Measurements from ENCODE around the gene ANO10.
"Not testable (repeated sequence)": the region's sequence is repeated elsewhere in the genome, so short reads cannot be mapped to it uniquely, and the experiment has no call there.

ANO10 gene

DNA sequence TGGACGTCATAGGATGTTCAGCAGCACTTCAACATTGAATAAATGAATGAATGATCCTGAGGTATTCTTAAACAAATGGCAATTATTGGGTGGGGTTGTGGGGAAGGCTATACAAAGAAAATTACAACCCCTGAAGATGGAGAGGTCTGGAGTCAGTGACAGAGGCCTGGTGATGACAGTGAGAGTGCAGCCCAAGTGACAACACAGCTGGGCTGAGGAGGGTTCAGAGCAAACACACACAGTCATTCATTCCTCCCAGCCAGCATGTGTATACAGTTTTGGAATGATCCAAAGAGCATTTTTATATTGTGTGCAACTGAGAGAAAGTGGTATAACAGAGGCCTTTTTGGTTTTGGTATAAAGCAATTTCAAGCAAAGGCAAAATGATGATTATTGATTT, 148.1 kb downstream of the ANO10 start:
- no peak for DNase-seq (ENCODE audit: low spot score)

DNA sequence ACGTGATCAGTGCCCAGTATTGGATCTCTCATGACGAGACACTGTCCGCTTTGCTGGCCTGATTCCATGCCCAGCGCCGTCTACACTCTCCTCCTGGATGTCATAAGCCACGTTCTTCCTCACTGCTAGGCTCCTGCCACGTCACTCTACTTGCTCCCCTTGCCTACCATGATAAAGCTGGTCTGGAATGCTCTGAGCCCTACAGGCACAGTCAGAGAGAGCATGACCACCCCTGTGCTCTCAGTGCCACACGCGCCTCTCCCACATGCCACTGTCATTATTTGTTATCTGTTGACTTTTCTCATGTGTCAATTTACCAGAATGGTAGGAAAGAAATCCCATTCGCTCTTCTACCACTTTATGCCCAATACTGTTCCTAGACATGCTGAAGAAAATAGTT, 148.6 kb downstream of the ANO10 start:
- no peak for DNase-seq (ENCODE audit: low spot score)

GRCh38 chr3:43468133-43468532, 153.7 kb downstream of the ANO10 start:
- no peak for DNase-seq (ENCODE audit: low spot score)

GRCh38 chr3:43465109-43465508, 156.7 kb downstream of the ANO10 start:
- no peak for DNase-seq (ENCODE audit: low spot score)

- not testable (repeated sequence) for DNase-seq (ENCODE audit: low spot score)
Observed at GRCh38 chr3:43462566-43462965, 159.2 kb downstream of the ANO10 start.

- no peak for DNase-seq (ENCODE audit: low spot score)
Observed at GRCh38 chr3:43461345-43461744, 160.5 kb downstream of the ANO10 start.

DNA sequence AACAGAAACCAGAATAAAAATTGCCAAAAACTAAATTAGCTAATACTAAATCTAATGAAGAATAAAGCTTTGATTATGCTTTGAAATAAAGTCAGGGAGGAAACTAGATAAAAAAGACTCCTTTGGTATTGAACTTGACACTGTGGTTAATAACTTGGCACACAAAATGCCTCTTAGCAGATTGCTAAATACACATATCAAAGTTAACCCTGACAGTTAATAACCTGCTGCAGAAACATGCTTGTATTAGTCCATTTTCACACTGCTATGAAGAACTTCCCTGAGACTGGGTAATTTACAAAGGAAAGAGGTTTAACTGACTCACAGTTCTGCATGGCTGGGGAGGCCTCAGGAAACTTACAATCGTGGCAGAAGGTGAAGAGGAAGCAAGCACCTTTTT, 164.8 kb downstream of the ANO10 start:
- DNase-seq (ENCODE audit: low spot score): not testable (repeated sequence)

DNA sequence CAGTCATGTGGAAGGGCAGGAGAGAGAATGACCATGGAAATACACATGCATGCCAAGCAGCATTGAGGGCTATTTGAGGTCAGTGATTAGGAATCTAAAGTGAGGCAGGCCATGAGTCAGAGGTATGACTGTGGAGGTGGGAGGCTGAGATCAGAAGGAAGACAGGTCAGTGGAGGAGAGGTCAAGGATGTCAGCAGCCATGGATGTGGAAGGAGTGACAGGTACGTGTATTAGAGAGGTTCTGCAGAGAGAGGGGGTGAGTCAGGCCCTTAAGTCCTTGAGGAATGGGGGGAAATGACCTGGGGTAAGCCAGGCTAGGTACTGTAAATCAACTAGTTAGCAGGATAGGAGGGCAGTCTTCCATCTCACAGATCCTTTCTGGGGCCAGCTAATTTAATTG, 166.6 kb downstream of the ANO10 start:
- peak; percentile 78 for DNase-seq (ENCODE audit: low spot score)

DNA sequence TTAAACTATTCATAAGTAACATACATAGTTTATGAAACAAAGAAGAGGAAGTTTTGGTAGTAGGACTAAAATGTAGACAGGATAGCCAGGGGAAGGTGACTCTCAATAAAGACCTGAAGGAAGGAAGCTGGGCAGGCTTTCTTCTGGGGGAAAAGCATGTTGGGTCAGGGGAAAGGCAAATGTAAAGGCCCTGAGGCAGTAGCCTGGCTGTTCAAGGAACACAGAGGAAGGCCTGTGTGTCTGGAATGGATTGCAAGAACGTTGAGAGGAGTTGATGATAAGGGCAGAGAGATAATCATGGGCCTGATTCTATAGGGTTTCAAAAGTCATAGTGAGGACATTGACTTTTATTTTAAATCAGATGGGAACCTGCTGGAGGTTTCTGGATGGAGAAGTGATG, 167.8 kb downstream of the ANO10 start:
- no peak for DNase-seq (ENCODE audit: low spot score)

DNA sequence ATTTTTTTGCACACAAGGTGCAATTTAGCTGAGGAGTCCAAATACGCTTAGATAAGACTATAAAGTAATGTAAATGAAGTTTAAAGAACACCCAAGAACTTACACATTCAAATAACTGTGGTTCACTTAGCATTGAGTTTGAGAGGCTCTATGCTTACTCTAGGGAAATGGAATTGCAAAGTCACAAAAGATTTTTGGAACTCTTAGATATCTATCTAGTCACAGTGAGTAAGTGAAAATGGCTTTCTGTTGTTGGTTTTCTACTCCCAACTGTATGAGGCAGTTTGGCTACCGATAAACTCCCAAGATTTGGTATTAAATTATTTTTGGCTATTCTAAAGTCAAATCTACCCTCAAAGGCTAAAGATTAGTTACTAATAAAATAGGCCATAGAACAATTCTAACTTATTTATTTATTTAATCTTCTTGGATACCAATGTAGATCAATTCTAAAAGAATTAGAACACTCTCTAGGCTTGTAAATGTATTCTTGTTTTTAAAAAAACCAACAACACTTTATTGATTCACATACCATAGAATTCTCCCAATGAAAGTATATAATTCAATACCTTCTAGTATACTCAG, 170.0 kb downstream of the ANO10 start:
- DNase-seq (ENCODE audit: low spot score): no peak

DNA sequence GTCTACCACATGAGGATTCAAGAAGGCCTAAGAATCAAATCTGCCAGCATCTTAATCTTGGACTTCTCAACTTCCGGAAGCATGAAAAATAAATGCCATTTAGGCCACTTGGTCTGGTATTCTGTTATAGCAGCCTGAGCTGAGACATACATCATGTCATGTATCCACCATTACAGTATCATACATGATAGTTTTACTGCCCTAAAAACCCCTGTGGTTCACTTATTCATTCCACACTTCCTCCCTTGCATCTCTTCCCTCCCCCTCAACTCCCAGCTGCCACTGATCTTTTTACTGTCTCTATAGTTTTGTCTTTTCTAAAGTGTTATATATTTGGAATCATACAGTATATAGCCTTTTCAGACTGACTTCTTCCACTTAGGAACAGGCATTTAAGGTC, 173.7 kb downstream of the ANO10 start:
- no peak for DNase-seq (ENCODE audit: low spot score)

GRCh38 chr3:43445820-43446219, 176.0 kb downstream of the ANO10 start:
- no peak for DNase-seq (ENCODE audit: low spot score)

DNA sequence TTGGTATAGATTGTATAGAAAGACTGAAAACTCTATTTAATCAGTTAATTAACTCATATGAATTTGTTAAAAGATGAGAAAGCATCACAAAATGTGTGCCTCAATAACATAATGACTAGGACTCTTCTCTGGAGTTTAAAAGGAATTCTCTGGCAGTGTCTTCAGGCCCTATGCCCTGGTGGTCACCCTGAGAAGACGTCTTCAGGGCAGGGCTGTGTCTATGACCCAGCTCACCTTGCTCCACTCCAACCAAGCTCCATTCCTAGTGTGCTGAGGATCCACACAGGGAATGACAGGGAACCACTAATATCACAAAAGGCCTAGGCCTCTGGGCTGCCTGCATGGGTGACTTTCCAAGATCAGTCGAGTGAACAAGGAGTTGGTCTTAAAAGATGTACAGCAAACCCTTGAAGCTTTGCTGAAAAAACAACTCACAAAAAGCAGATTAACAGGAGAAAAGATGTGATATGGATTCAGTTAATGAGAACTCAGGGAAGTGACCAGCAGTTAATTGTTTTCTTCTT, 178.9 kb downstream of the ANO10 start:
- DNase-seq (ENCODE audit: low spot score): no peak

GRCh38 chr3:43436507-43437140, 185.2 kb downstream of the ANO10 start:
- no peak for DNase-seq (ENCODE audit: low spot score)

DNA sequence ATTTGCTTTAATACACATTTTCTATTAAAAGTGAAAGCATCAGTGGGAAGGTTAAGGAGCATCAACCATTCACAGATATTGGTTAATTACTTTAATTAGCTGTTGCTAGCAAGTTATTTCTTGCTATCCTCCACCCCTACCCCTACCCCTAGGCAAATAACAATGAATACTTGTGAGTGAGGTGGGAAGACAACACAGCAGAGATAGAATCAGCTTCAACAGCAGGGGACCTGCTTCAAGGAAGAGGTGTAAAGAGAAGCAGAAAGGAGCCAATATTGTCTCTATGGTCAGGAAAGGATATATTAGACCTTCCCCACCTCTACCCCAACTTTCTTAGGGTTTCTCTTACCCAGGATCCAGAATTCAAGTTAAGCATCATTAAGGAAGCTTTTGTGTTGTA, 186.1 kb downstream of the ANO10 start:
- no peak for DNase-seq (ENCODE audit: low spot score)

- DNase-seq (ENCODE audit: low spot score): no peak
Observed at GRCh38 chr3:43434431-43434830, 187.4 kb downstream of the ANO10 start.

DNA sequence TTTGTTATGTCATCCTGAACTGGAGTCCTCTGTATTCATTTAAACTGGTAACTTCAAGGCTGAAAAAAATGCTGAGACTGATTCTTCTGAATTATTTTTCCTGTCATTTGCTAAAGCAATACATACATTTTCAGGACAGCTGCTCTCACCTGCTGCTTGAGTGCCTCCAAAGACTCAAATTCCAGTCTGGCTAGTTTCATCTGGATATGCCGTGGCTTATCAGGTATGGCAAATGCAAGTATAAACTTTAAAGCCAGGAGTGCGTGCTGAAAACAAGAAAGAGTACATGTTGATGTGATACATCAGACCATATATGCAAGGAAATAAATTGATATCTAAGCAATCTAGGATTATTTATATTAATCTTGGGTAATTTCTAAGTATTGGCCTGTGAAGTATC, 189.3 kb downstream of the ANO10 start:
- DNase-seq (ENCODE audit: low spot score): no peak

GRCh38 chr3:43426388-43426787, 195.4 kb downstream of the ANO10 start:
- DNase-seq (ENCODE audit: low spot score): no peak

DNA sequence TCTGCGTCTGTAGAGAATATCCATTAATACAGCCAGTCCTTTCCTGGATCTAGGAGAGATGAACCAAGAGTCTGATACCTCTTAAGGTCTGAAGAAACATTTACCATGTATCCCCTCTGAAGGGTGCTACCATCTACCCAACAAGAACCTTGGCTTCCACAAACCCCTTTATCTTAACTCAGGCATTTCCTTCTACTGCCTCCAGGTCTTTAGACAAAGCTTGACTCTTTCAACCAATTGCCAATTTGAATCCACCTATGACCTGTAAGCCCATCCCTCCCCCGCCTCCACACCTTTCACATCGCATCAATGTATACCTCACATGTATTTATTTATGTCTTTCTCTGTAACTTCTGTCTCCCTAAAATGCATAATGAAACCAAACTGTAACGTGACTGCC, 196.0 kb downstream of the ANO10 start:
- no peak for DNase-seq (ENCODE audit: low spot score)

GRCh38 chr3:43423639-43424038, 198.2 kb downstream of the ANO10 start:
- DNase-seq (ENCODE audit: low spot score): no peak

- no peak for DNase-seq (ENCODE audit: low spot score)
Observed at GRCh38 chr3:43423142-43423541, 198.7 kb downstream of the ANO10 start.

- DNase-seq (ENCODE audit: low spot score): no peak
Observed at GRCh38 chr3:43418601-43419272, 203.1 kb downstream of the ANO10 start.

- DNase-seq (ENCODE audit: low spot score): no peak
Observed at GRCh38 chr3:43417133-43417532, 204.7 kb downstream of the ANO10 start.

DNA sequence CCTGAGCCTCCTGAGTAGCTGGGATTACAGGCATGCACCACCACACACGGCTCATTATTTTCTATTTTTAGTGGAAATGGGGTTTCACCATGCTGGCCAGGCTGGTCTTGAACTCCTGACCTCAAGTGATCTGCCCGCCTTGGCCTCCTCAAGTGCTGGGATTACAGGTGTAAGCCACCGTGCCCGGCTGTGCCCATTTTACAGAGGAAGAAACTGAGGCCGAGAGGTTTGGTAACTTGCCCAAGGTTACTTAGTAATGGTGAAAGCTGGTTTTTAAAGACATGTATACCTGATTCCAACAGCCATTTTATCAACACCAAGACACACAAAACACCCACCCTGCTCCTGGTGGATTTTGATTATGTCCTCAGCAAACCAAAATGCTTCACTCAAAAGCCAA, 206.7 kb downstream of the ANO10 start:
- no peak for DNase-seq (ENCODE audit: low spot score)

All from RKO (cell line).